ENCODE measurements around the gene PLA2G12B.
"Not testable (repeated sequence)": the region's sequence is repeated elsewhere in the genome, so short reads cannot be mapped to it uniquely, and the experiment has no call there.

PLA2G12B gene

GRCh38 chr10:72911758-72912157, 42.8 kb downstream of the PLA2G12B start:
- TF ChIP-seq CTCF (conservative IDR thresholded peaks at IDR 0.05; ENCODE audit: low read depth), result no peak
- no peak for DNase-seq (ENCODE audit: low spot score)
- H3K27ac ChIP-seq, result no peak overlapping the region
- POLR2A ChIA-PET (ENCODE audit: low non-redundant PET), result no interaction called here
- CTCF ChIA-PET, result interaction anchor here (0.7 kb wide), 1 partner anchor 29 kb away, joined by 4 read pairs; no protein-coding TSS in a partner anchor

- no peak for DNase-seq (ENCODE audit: low spot score)
- ChIA-PET CTCF (no interaction called here), POLR2A (ENCODE audit: low non-redundant PET) (no interaction called here)
- H3K27ac ChIP-seq, result no peak overlapping the region
- no peak for TF ChIP-seq CTCF (conservative IDR thresholded peaks at IDR 0.05; ENCODE audit: low read depth)
Observed at GRCh38 chr10:72910705-72911104, 43.9 kb downstream of the PLA2G12B start.

GRCh38 chr10:72906446-72906845, 48.2 kb downstream of the PLA2G12B start:
- DNase-seq (ENCODE audit: low spot score), result no peak
- no peak for TF ChIP-seq CTCF (conservative IDR thresholded peaks at IDR 0.05; ENCODE audit: low read depth)
- POLR2A ChIA-PET (ENCODE audit: low non-redundant PET), result no interaction called here
- no peak overlapping the region for H3K27ac ChIP-seq
- CTCF ChIA-PET, result no interaction called here

GRCh38 chr10:72904806-72905205, 49.8 kb downstream of the PLA2G12B start:
- H3K27ac ChIP-seq, result no peak overlapping the region
- TF ChIP-seq CTCF (conservative IDR thresholded peaks at IDR 0.05; ENCODE audit: low read depth), result no peak
- POLR2A ChIA-PET (ENCODE audit: low non-redundant PET), result no interaction called here
- CTCF ChIA-PET, result no interaction called here
- no peak for DNase-seq (ENCODE audit: low spot score)

- CTCF ChIA-PET; H3K27ac ChIP-seq; POLR2A ChIA-PET (ENCODE audit: low non-redundant PET); DNase-seq (ENCODE audit: low spot score): not testable (repeated sequence)
Observed at GRCh38 chr10:72903941-72904446, 50.6 kb downstream of the PLA2G12B start.

- CTCF ChIA-PET, result no interaction called here
- POLR2A ChIA-PET (ENCODE audit: low non-redundant PET), result no interaction called here
- H3K27ac ChIP-seq, result no peak overlapping the region
- DNase-seq (ENCODE audit: low spot score), result no peak
- TF ChIP-seq CTCF (conservative IDR thresholded peaks at IDR 0.05; ENCODE audit: low read depth), result no peak
Observed at GRCh38 chr10:72899545-72899944, 55.1 kb downstream of the PLA2G12B start.

GRCh38 chr10:72898616-72899015, 56.0 kb downstream of the PLA2G12B start:
- CTCF ChIA-PET, result no interaction called here
- TF ChIP-seq CTCF (conservative IDR thresholded peaks at IDR 0.05; ENCODE audit: low read depth), result no peak
- no peak for DNase-seq (ENCODE audit: low spot score)
- POLR2A ChIA-PET (ENCODE audit: low non-redundant PET), result no interaction called here
- no peak overlapping the region for H3K27ac ChIP-seq
